ENCODE data around the gene PRR5L. TPM values are rescaled to one million over a fixed set of nuclear protein-coding genes. Genes with fewer than 3 reads are reported as not detected.
"Not testable (repeated sequence)": the region's sequence is repeated elsewhere in the genome, so short reads cannot be mapped to it uniquely, and the experiment has no call there.

PRR5L gene
- polyA plus RNA-seq, 4 donors, result 13.9 to 25.1 (median 16.5) TPM

- no peak for DNase-seq (ENCODE audit: low read depth in 4 of 4, low spot score in 3 of 4)
Measured at GRCh38 chr11:36485298-36486002, 189.4 kb downstream of the PRR5L start.

GRCh38 chr11:36487619-36488018 is 191.5 kb downstream of the PRR5L start:
- no peak for DNase-seq (ENCODE audit: low read depth in 4 of 4, low spot score in 3 of 4)

- DNase-seq (ENCODE audit: low read depth in 4 of 4, low spot score in 3 of 4), result no peak
Measured at GRCh38 chr11:36488096-36488495, 192.0 kb downstream of the PRR5L start.

GRCh38 chr11:36490026-36490806 is 194.1 kb downstream of the PRR5L start:
- DNase-seq (ENCODE audit: low read depth in 4 of 4, low spot score in 3 of 4), result no peak

- no peak for DNase-seq (ENCODE audit: low read depth in 4 of 4, low spot score in 3 of 4)
Measured at GRCh38 chr11:36492724-36493304, 196.7 kb downstream of the PRR5L start.

GRCh38 chr11:36493332-36493731 is 197.2 kb downstream of the PRR5L start:
- no peak for DNase-seq (ENCODE audit: low read depth in 4 of 4, low spot score in 3 of 4)

- DNase-seq (ENCODE audit: low read depth in 4 of 4, low spot score in 3 of 4), result no peak
Measured at GRCh38 chr11:36498721-36499120, 202.6 kb downstream of the PRR5L start.

GRCh38 chr11:36499315-36499714 is 203.2 kb downstream of the PRR5L start:
- no peak for DNase-seq (ENCODE audit: low read depth in 4 of 4, low spot score in 3 of 4)

GRCh38 chr11:36500315-36500721 is 204.2 kb downstream of the PRR5L start:
- DNase-seq (ENCODE audit: low read depth in 4 of 4, low spot score in 3 of 4), result no peak

GRCh38 chr11:36501236-36501635 is 205.1 kb downstream of the PRR5L start:
- no peak for DNase-seq (ENCODE audit: low read depth in 4 of 4, low spot score in 3 of 4)

- no peak for DNase-seq (ENCODE audit: low read depth in 4 of 4, low spot score in 3 of 4)
Measured at GRCh38 chr11:36507824-36508489, 211.9 kb downstream of the PRR5L start.

- no peak for DNase-seq (ENCODE audit: low read depth in 4 of 4, low spot score in 3 of 4)
Measured at GRCh38 chr11:36508743-36509142, 212.7 kb downstream of the PRR5L start.

GRCh38 chr11:36509201-36509639 is 213.1 kb downstream of the PRR5L start:
- DNase-seq (ENCODE audit: low read depth in 4 of 4, low spot score in 3 of 4), result peak in 3 of 4 donors; percentile 24 to 41 (median 35)

GRCh38 chr11:36509694-36510593 is 213.9 kb downstream of the PRR5L start, which contains the start of gene TRAF6:
TSS of gene TRAF6 (minus strand) at chr11:36510272. CDS start at chr11:36501515, 8,757 bp downstream.
- DNase-seq (ENCODE audit: low read depth in 4 of 4, low spot score in 3 of 4), result peak; percentile 74 to 86 (median 82)

GRCh38 chr11:36510594-36510942 is 214.5 kb downstream of the PRR5L start:
- peak in 1 of 4 donors; percentile 19 for DNase-seq (ENCODE audit: low read depth in 4 of 4, low spot score in 3 of 4)

- DNase-seq (ENCODE audit: low read depth in 4 of 4, low spot score in 3 of 4), result not testable (repeated sequence)
Measured at GRCh38 chr11:36511062-36511461, 215.0 kb downstream of the PRR5L start.

GRCh38 chr11:36512016-36512415 is 215.9 kb downstream of the PRR5L start:
- no peak for DNase-seq (ENCODE audit: low read depth in 4 of 4, low spot score in 3 of 4)

GRCh38 chr11:36513965-36514364 is 217.9 kb downstream of the PRR5L start:
- DNase-seq (ENCODE audit: low read depth in 4 of 4, low spot score in 3 of 4), result no peak
